GM19467 (cell line): ENCODE results near the gene UBE2D2.
"Not testable (repeated sequence)": the region's sequence is repeated elsewhere in the genome, so short reads cannot be mapped to it uniquely, and the experiment has no call there.

Source experiments
- ATAC-seq: cut with Tn5 transposase; IDR thresholded peaks from one replicate; pipeline ENCODE4 v1.9.1; 2021; ENCODE audit warnings: mild to moderate bottlenecking, moderate library complexity; ENCODE audit not compliant: unreplicated experiment

The UBE2D2 gene

DNA sequence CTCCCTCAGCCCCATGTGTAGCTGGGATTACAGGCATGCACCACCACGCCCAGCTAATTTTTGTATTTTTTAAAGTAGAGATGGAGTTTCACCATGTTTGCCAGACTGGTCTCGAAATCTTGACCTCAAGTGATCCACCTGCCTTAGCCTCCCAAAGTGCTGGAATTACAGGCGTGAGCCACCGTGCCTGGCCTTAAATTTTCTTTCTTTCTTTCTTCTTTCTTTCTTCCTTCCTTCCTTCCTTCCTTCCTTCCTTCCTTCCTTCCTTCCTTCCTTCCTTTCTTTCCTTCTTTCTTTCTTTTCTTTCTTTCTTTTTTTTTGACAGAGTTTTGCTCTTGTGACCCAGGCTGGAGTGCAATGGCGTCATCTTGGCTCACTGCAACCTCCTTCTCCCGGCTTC is 14.5 kb upstream of the UBE2D2 start:
- not testable (repeated sequence) for ATAC-seq

DNA sequence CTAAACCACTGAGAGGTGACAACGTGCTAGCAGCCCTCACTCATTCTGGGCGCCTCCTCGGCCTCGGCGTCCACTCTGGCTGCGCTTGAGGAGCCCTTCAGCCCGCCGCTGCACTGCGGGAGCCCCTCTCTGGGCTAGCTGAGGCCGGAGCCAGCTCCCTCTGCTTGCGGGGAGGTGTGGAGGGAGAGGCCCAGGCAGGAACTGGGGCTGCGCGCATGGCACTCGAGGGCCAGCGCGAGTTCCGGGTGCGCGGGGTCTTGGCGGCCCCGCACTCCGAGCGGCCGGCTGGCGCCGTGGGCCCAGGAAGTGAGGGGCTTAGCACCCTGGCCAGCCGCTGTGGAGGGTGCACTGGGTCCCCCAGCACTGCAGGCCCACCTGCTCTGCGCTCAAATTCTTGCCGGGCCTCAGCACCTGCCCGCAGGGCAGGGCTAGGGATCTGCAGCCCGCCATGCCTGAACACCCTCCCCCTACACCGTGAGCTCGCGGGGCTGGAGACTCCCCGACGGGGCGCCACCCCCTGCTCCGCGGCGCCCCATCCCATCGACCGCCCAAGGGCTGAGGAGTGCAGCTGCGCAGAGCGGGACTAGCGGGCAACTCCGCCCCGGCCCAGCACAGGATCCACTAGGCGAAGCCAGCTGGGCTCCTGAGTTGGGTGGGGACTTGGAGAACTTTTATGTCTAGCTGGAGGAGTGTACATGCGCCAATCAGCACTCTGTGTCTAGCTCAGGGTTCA is 11.8 kb upstream of the UBE2D2 start:
- no peak for ATAC-seq

DNA sequence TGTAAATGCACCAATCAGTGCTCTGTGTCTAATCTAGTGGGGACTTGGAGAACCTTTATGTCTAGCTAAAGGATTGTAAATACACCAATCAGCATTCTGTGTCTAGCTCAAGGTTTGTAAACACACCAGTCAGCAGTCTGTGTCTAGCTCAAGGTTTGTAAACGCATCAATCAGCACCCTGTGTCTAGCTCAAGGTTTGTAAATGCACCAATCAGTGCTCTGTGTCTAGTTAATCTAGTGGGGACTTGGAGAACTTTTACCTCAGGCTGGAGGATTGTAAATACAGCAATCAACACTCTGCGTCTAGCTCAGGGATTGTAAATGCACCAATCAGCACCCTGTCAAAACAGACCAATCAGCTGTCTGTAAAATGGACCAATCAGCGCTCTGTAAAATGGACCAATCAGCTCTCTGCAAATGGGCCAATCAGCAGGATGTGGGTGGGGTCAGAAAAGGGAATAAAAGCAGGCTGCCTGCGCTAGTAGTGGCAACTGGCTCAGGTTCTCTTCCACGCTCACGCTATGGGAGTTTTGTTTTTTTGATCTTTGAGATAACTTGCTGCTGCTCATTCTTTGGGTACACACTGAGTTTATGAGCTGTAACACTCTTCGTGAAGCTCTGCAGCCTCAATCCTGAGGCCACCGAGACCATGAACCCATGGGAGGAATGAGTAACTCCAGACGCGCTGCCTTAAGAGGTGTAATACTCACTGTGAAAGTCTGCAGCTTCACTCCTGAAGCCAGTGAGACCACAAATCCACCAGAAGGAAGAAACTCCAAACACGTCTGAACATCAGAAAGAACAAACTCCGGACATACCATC is 10.9 kb upstream of the UBE2D2 start:
- ATAC-seq, result not testable (repeated sequence)

DNA sequence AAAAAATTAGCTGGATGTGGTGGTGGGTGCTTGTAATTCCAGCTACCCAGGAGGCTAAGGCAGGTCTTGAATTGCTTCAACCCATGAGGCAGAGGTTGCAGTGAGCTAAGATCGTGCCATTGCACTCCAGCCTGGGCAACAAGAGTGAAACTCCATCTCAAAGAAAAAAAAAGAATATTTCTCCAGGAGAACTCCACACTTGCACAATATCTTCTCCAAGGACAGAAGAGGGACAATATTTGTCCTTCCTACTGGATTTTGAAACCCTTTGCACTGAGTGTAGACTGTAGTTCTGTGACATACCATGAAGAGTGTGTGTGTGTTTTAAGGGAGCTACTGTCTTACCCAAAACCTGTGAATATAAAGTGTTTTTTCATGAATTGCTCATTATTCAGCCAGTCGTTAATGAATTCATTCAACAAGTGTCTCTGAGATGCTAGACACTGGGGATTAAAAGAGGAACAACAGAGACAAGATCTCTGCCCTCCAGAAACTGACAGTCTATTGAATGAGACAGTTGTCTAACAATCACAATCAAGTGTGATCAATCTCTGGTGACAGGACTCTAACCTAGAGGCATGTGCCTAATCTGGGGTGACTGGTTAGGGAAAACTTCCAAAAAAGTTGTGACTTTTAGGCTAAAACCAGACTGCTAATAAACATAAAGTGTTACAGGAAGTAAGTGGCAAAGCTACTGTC is 9.8 kb upstream of the UBE2D2 start:
- no peak for ATAC-seq

DNA sequence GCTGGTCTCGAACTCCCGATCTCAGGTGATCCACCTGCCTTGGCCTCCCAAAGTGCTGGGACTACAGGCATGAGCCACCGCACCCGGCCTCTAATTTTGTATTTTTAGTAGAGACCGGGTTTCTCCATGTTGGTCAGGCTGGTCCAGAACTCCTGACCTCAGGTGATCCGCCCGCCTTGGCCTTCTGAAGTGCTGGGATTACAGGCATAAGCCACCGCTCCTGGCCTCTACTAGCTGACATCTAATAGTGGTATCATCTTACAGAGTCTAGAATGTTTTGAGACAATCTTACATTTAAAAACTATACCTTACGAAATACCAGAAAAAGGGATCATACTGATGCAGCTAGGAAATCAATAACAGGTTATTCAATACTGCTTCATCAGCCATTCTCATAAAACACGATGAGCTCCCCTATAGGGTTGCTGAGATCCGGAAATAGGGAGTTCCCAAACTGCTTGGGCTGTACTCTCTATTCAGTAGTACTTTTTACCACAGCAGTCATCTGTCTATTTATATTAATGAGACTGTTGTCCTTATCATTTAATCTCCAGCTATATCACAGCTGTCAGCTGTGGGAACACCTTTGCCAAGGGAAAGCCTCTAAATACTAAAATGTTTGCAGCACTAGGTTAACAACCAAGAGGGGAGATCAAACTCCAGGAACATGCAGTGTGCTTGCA is 8.1 kb upstream of the UBE2D2 start:
- ATAC-seq, result no peak

DNA sequence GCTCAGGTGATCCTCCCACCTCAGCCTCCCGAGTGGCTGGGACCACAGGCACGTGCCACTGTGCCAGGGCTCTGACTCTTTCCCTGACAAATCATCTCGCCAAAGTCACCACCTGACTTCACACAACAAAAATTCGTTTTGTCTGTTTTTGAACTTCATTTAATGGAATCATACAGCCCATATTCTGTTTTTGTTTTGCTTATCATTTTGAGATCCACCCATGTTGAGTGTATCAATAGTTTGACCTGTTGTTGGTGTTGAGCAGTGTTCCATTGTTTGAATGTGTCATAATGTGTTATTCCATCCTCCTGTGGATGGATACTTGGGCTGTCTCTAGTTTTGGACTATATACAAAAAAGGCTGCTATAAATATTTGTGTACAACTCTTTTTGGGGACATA is 6.9 kb upstream of the UBE2D2 start:
- no peak for ATAC-seq

DNA sequence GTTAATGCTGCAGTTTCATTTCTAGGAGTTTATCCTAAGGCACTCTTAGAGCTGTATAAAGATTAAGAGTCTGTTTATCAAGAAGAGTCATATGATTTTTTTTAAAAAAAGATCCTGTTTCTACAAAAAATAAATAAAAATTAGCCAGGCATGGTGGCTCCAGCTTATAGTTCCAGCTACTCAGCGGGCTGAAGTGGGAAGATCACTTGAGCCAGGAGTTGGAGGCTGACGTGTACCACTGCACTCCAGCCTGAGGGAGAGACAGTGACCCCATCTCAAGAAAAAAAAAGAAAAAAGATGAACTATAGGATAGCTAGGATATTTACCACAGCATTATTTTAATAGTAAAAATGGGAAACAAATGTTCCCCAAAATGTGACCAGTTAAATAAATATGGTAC is 3.3 kb upstream of the UBE2D2 start:
- no peak for ATAC-seq

DNA sequence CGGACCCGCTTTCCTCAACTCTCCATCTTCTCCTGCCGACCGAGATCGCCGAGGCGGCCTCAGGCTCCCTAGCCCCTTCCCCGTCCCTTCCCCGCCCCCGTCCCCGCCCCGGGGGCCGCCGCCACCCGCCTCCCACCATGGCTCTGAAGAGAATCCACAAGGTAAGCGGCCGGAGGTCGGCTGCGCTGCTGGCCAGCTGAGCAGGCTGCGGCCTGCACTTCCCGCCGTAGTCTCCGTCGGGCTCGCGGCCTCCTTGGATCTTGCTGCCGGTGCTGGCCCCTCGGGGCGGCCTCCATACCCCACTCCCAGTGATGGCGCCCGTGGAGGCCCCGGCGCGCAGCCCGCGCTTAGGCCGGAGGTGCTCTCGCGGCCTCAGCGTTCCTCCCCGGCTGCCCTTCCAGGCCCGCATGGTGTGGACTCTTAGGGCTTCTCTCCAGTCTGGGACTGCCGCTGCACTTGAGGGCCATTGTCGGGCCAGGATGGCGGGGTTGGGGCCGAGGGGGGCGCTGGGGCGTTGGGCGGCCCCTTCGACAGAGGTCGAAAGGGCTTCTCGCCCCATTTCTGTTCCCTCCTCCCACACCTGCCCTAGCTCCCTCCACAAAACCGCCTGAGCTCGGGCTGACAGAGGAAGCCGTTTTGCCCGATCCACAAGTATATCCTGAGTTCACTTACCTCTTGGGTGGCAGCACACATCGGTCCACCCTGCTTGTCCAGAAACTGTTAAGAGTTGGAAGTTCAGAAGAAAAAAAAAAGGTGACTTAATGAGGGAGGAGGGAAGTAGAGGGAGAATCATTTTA is 714 bp downstream of the UBE2D2 start:
- peak; percentile 16 for ATAC-seq

DNA sequence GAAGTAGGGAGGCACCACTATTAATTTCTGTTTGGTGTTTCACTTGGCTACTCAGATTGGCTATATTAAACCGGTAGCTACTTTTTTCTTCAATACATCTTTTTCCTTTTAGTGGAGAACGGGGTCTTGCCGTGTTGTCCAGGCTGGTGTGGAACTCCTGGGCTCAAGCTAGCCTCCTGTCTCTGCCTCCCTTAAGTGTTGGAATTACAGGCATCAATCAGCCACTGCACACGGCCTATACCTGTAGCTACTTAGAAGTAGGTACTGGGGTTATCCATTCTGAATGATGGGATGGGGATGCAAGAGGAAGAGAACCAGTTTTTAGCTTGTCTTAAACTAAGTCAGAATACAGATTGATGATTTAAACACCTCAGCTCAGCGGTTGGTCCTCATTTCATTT is 1.7 kb downstream of the UBE2D2 start:
- no peak for ATAC-seq

DNA sequence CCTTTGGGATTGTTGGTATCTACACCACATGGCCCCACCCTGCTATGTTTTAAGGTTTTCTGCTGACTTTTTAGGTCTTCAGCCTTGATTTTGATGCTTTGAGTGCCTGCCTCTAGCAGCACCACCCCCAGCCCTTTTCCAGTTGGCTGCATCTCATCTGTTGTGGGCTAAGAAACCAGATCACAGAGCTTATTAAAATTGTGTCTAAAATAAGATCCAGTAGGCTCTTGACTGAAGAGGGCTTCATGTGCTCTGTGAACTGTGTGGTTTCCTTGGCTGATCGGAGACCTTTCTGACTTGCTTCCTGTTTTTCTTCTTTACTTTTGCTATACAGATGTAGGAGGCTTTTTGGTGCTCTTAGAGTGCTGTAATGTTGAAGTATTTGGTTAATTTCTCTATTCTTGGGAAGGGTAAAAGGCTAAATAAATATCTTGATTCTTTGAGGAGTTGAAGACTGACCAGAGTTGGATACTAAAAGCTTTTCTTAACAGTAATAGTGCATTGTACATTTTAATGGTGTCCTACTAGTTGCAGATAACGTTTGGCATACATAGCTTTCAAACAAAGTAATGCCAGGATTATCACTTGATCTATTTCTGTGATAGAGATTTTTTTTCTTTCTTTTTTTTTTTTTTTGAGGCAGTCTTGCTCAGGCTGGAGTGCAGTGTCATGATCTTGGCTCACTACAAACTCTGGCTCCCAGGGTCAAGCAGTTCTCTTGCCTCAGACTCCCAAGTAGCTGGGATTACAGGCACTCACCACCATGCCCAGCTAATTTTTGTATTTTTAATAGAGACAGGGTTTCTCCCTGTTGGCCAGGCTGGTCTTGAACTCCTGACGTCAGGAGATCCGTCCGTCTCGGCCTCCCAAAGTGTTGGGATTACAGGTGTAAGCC is 4.5 kb downstream of the UBE2D2 start:
- peak; percentile 39 for ATAC-seq

DNA sequence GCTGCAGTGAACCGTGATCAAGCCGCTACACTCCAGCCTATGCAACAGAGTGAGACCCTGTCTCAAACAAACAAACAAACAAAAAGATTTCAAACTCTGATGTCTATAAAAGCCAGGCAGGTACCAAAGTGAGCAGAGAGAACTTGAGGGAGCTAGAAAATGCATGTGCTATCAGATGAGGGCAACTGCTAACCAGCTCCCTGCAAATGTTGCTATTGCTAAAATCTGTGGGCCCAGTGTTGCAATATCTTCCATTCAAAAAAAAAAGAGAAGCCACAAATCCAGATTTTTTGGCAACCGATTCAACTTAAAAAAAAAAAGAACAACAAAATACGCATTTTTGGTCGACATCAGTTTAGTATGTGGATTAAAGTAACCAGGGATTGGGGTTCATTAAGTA is 5.5 kb downstream of the UBE2D2 start:
- ATAC-seq, result no peak

DNA sequence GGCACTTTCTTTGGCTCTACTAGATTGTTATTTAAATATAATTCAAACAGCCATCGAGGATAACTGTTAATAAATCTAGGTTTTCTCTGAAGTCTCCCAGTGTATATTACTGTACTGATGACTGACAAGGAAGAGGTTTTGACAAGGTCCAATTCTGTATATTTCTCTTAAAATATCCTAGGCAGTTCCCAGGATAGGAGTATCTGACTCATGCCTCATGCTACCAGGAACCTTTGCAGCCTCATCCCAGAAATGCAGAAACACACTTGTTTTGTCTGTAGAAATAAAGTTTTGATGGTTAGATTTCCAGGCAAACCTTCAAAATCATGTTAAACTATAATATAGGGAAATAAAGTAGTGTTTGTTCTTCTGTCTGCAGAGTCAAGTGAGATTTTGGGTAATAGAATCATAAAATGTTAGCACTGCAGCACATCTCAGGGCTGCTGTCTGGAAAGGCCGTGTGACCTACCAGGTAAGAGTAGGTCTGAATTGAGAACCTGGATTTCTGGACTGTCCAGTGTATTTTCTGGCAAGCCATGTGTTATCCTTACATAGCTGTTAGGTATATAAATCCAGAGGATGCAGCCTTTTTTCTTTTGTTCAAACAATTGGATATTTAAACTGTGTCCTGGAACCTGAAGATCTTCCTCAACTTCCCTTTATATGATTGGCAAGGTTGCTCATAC is 8.3 kb downstream of the UBE2D2 start:
- ATAC-seq, result no peak

DNA sequence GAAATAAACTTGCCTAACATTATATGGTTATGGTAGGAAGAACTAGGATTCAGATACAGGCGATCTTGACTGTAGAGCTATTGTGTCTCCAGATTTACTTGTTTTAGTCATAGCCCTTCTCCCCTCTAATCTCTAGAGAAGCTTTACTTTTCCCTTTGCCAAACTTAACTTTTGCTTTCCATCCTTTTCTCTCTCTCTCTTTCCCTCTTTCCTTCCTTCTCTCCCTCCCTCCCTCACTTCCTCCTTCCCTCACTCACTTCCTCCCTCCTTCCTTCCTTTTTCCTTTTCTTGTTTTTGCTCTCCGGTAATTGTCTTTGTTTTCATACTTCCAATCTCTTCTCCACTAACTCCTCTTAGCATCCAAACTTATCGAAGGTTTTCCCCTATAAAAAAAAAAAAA is 10.4 kb downstream of the UBE2D2 start:
- ATAC-seq, result no peak

DNA sequence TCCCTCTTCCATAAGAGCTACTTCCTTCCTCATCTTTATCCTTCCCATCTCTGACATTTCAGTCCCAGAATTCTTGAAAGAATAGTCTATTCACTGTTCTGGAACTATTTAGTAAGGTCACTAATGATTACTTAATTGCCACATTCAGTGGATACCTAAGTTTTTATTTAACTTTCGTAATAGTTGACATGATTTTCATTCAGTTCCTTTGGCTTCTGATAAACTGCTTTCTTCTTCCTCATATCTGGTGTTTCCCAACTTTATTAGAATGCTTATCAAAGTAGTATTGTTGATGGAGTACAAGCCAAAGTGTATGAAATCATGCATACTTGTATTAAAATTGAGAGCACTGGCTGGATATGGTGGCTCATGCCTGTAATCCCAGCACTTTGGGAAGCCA is 10.8 kb downstream of the UBE2D2 start:
- ATAC-seq, result no peak

DNA sequence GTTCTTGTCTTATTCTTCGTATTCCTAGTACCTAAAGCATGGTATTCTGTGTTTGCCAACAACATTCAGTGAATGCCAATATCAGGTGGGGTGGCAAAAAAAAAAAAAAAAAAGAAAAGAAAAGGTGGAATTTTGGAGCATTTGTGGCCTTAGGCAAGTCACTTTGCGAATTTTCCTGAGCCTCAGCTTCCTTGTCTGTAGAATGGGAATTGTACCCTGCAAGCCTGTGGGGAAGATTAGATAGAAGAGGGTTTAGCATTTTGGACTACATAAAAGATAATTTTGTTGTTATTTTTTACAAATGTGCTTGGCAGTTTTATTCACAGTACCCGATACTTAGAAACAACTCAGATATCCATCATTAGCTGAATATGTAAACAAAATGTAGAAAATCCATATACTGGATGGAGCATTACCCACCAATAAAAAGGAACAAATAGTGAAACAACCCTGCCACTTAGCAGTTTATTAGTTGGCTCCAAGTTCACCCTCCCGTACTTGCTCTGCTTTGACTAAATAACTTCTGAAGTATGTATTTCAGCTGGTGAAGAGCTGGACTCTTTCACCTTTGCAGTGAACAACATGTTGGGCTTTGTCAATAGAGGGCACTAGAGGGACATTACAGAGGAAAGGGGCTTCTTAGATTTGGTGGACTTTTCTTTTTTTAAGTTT is 13.6 kb downstream of the UBE2D2 start:
- no peak for ATAC-seq

DNA sequence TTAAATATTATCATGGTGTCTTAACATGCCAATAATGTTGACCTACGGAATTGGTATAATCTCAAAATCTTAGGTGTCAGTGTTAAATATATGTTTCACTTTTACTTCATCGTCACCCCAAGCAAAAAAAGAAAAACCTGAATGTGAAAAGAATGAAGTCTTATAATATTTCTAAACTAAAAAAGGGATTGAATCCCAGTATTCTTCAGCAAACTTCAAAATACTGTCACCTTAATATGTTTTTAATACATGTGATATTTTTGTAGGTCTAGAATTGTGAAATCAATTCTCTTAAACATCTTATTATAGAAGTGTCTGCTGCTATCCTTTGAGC is 14.1 kb downstream of the UBE2D2 start:
- no peak for ATAC-seq

DNA sequence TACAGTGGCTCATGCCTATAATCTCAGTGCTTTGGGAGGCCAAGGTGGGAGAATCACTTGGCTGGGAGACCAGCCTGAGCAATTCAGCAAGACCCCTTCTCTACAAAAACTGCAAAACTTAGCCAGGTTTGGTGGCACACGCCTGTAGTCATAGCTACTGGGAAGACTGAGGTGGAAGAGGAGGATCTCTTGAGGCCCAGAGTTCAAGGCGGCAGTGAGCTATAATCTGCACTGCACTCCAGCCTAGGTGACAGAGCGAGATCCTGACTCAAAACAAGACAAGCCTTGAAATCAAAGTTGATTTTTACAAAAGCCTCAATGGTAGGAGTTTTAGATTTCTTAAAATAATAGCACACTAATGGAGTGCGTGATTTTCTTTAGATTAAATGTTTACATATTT is 14.6 kb downstream of the UBE2D2 start:
- no peak for ATAC-seq

DNA sequence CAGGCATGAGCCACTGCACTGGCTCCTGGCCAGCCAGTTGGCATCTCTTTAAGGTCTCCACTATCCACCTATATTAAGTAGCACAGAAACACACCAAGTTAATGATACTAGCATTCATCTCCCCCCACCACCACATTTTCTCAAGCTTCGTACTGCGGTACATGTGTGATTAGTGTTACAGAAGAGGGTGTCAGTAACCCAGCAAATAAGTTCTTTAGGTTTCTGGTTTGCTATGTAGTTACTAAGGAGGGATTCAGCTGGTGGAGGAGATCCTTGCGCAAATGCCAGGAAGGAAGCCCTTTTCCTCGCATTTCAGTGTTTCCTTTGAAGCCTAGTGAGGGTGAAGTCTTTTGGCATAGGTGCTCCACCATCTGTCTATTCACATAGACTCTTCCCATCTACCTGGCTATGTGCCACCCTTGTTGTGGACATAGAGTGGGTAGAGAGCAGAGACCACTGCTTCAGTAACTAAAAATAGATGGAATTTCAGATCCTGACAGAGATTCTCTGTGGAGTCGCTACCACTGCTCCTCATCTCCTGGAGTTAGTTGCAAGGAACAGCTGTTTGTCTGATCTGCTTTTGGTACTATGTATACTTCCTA is 16.7 kb downstream of the UBE2D2 start:
- no peak for ATAC-seq
